PC-3 (cell line): ENCODE measurements around the gene CYP2R1.

ENCODE experiments used
- EZH2 ChIP-seq: fragments of 300-600 bp; sonication (generic); IDR thresholded peaks from one replicate; pipeline ENCODE4 v1.6.1; 2017; ENCODE audit warnings: antibody characterized with exemption, mild to moderate bottlenecking, low read length; ENCODE audit not compliant: unreplicated experiment
- EZH2phosphoT487 ChIP-seq: fragments of 300-600 bp; sonication (generic); IDR thresholded peaks from 2 replicates; pipeline ENCODE4 v1.6.1; 2018; ENCODE audit warnings: mild to moderate bottlenecking, antibody characterized with exemption, low read length, borderline replicate concordance
- TF ChIP-seq, protein P1 (sequence below): fragments of 300-600 bp; sonication (generic); conservative IDR thresholded peaks from 2 replicates; pipeline ENCODE4 v1.5.1; 2017; ENCODE audit warnings: antibody characterized with exemption, low read depth, mild to moderate bottlenecking, low read length

DNA sequence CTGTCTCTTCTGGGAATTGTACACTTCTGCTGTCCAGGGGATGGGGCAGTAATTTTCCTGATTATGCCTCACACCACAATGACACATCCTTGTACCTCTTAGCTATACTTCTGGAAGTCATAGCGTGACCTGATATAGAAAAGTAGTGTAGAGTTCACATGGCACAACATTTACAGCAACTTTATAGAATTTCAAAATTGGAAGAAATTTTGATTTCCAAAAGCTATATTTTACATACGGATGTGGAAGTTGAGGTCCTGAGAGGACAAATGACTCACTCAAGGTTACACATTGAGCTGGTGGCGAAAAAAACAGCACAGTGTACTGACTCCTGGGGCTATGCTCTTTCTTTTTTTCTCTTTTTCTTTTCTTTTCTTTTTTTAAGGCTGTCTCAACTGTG lies 6.3 kb upstream of the CYP2R1 start:
- TF ChIP-seq, protein P1, sequence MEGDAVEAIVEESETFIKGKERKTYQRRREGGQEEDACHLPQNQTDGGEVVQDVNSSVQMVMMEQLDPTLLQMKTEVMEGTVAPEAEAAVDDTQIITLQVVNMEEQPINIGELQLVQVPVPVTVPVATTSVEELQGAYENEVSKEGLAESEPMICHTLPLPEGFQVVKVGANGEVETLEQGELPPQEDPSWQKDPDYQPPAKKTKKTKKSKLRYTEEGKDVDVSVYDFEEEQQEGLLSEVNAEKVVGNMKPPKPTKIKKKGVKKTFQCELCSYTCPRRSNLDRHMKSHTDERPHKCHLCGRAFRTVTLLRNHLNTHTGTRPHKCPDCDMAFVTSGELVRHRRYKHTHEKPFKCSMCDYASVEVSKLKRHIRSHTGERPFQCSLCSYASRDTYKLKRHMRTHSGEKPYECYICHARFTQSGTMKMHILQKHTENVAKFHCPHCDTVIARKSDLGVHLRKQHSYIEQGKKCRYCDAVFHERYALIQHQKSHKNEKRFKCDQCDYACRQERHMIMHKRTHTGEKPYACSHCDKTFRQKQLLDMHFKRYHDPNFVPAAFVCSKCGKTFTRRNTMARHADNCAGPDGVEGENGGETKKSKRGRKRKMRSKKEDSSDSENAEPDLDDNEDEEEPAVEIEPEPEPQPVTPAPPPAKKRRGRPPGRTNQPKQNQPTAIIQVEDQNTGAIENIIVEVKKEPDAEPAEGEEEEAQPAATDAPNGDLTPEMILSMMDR, result no peak
- no peak for TF ChIP-seq EZH2
- TF ChIP-seq EZH2phosphoT487, result no peak
